NB4 (cell line): ENCODE data around the gene CTDSP1.
A peak's percentile ranks its signal among the peaks of the same experiment; 100 is the strongest.

Experiments
- DNase-seq: peaks from one replicate; pipeline ENCODE4 v3.0.0; 2010; ENCODE audit warnings: low read depth
- H3K4me3 ChIP-seq: one replicate; pipeline ENCODE4 v1.5.1; 2011; ENCODE audit warnings: mild to moderate bottlenecking, low read depth, low read length, moderate library complexity
- MAX ChIP-seq: IDR thresholded peaks from 2 replicates; pipeline ENCODE4 v1.6.1; 2011; ENCODE audit warnings: low read depth, low read length
- MYC ChIP-seq: IDR thresholded peaks from 2 replicates; pipeline ENCODE4 v1.6.1; 2011; ENCODE audit warnings: low read depth, low read length
- POLR2A ChIP-seq: IDR thresholded peaks from 2 replicates; pipeline ENCODE4 v1.6.1; 2011; ENCODE audit warnings: mild to moderate bottlenecking; ENCODE audit not compliant: insufficient read length; ENCODE audit errors: extremely low read depth
- TF ChIP-seq, protein P1 (sequence below): IDR thresholded peaks from one replicate; pipeline ENCODE4 v1.5.1; 2012; ENCODE audit warnings: low read depth, low read length

The CTDSP1 gene

GRCh38 chr2:218399391-218400166 is at the start of gene CTDSP1:
Gene CTDSP1 (plus strand): TSS chr2:218399868. CDS start chr2:218400091, 223 bp downstream.
- DNase-seq = peak; percentile 100
- TF ChIP-seq POLR2A (peak; percentile 57), MAX (peak; percentile 81), MYC (peak; percentile 95)
- TF ChIP-seq, protein P1, sequence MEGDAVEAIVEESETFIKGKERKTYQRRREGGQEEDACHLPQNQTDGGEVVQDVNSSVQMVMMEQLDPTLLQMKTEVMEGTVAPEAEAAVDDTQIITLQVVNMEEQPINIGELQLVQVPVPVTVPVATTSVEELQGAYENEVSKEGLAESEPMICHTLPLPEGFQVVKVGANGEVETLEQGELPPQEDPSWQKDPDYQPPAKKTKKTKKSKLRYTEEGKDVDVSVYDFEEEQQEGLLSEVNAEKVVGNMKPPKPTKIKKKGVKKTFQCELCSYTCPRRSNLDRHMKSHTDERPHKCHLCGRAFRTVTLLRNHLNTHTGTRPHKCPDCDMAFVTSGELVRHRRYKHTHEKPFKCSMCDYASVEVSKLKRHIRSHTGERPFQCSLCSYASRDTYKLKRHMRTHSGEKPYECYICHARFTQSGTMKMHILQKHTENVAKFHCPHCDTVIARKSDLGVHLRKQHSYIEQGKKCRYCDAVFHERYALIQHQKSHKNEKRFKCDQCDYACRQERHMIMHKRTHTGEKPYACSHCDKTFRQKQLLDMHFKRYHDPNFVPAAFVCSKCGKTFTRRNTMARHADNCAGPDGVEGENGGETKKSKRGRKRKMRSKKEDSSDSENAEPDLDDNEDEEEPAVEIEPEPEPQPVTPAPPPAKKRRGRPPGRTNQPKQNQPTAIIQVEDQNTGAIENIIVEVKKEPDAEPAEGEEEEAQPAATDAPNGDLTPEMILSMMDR = no peak
- peak within 1 kb of the TSS; percentile 76 for H3K4me3 ChIP-seq

GRCh38 chr2:218354045-218354444 is 45.6 kb upstream of the CTDSP1 start:
- TF ChIP-seq, protein P1 = no peak
- TF ChIP-seq MAX = no peak
- TF ChIP-seq POLR2A = no peak
- no peak for TF ChIP-seq MYC
- DNase-seq = no peak
- no peak overlapping the region for H3K4me3 ChIP-seq

- no peak overlapping the region for H3K4me3 ChIP-seq
- DNase-seq = no peak
- no peak for TF ChIP-seq POLR2A
- TF ChIP-seq MAX = no peak
- TF ChIP-seq, protein P1 = no peak
- no peak for TF ChIP-seq MYC
These were observed 44.7 kb upstream of the CTDSP1 start for GRCh38 chr2:218354850-218355443.

DNA sequence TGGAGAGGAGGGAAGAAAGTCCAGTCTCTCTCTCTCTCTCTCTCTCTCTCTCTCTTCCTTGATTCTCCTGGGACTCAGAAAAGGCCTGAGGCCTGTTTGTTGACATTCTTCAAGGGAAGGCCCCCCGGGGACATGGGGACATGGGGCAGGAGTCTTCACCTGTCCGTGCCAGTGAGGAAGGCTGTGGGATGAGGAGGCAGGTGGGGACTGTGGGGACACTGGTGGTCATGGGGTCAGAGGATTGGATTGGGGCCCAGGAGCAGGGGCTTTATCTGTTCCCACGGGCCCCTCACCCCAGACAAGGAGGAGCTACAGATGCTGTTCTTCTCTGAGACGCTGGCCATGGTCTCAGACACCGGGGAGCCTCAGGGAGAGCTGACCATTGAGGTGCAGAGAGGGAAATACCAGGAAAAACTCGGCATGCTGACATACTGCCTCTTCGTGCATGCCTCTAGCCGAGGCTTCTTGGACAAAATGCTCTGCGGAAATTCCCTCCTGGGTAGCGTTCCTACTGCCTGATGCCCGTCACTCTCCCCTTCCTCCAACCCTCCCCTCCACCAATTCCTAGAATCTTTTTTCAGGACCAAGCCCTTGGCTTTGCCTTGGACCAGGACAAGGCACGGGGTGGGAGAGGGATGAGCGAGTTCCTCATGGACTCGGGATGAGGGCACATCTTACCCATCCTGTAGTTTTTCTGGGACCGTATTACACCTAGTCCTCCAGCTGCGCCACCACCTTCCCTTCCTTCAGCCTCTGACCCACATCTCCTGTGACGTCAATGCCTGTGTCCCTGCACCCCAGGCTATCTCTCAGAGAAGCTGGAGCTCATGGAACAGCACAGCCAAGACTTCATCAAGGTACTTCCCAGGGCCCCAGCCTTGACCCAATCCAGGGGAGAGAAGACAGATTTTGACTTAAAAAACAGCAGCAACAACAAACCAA is 42.2 kb upstream of the CTDSP1 start:
- H3K4me3 ChIP-seq = no peak overlapping the region
- DNase-seq = no peak
- TF ChIP-seq MYC (no peak), MAX (no peak), POLR2A (no peak)
- TF ChIP-seq, protein P1 = no peak

DNA sequence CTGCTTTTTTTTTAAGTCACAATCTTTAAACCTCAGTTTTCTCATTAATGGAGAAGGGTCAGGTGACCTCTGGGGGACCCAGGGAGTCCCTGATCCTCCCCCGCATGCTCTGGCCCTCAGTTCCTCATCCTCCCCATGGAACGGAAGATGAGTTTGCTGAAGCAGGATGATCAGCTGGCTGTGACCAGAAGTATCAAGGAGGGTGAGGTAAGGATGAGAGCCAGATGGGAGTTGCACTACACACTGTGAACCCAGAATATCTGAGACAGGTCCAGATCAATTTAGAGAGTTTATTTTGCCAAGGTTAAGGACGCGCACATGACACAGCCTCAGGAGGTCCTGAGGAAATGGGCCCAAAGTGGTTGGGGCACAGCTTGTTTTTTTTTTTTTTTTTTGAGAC is 39.2 kb upstream of the CTDSP1 start:
- H3K4me3 ChIP-seq = no peak overlapping the region
- peak; percentile 93 for DNase-seq
- TF ChIP-seq, protein P1 = no peak
- no peak for TF ChIP-seq POLR2A
- TF ChIP-seq MAX = peak; percentile 25; the same call in 1 of the 2 replicates
- no peak for TF ChIP-seq MYC
